ENCODE measurements around the gene EP300.

- TF ChIP-seq CTCF (IDR thresholded peaks at IDR 0.05), result peak in 1 of 6 experiments; percentile 22
- TF ChIP-seq POLR2A (IDR thresholded peaks at IDR 0.05), result no peak
These were observed 105.7 kb downstream of the EP300 start for GRCh38 chr22:41198027-41198580.
